Naive thymus-derived CD4-positive, alpha-beta T cell (primary cell): ENCODE results near the gene TYW1. TPM values are rescaled to one million over a fixed set of nuclear protein-coding genes. Genes with fewer than 3 reads are reported as not detected.
"Not testable (repeated sequence)": the region's sequence is repeated elsewhere in the genome, so short reads cannot be mapped to it uniquely, and the experiment has no call there.

Experiments used
- ATAC-seq: fragments of 150-1000 bp; cut with Tn5 transposase; 2 replicates; pipeline ENCODE4 v1.10.0; 2021; ENCODE audit warnings: mild to moderate bottlenecking, moderate library complexity
- CTCF ChIA-PET: fragments of 350-600 bp; sonication (Branson Sonifier 250); formaldehyde crosslinking; loops from one replicate; lab custom pipeline; 2021; ENCODE audit warnings: antibody characterized with exemption; lab: Charles Lee
- POLR2A ChIA-PET: fragments of 350-600 bp; sonication (Branson Sonifier 250); formaldehyde crosslinking; loops from one replicate; lab custom pipeline; 2021; ENCODE audit warnings: antibody characterized with exemption, inconsistent platforms; lab: Charles Lee
- DNase-seq, 9 donors: peaks; one replicate each; pipeline versions ENCODE4 v3.0.0 to v3.0.0-alpha.2; 2020 to 2022; ENCODE audit warnings: mixed read lengths in 1 of 9
- H3K27ac ChIP-seq: one replicate; pipeline ENCODE4 v1.7.0; 2013; ENCODE audit warnings: mild to moderate bottlenecking, low read depth, low read length, moderate library complexity
- H3K27me3 ChIP-seq, 2 donors: one replicate each; pipeline ENCODE4 v1.7.0; 2013; ENCODE audit warnings: low read length in 2 of 2, mild to moderate bottlenecking in 2 of 2, moderate library complexity in 2 of 2; ENCODE audit not compliant: control insufficient read depth in 2 of 2, insufficient read depth in 2 of 2
- H3K36me3 ChIP-seq, 3 experiments: 1 replicate in 2 of 3; 2 replicates in 1 of 3; pipeline ENCODE4 v1.7.0; 2013; ENCODE audit warnings: low read length in 3 of 3, mild to moderate bottlenecking in 3 of 3, moderate library complexity in 1 of 3; ENCODE audit not compliant: insufficient read depth in 3 of 3, control insufficient read depth in 2 of 3
- H3K4me1 ChIP-seq, 2 donors: one replicate each; pipeline ENCODE4 v1.7.0; 2013; ENCODE audit warnings: low read length in 2 of 2, mild to moderate bottlenecking in 2 of 2, moderate library complexity in 1 of 2; ENCODE audit not compliant: control insufficient read depth in 2 of 2, insufficient read depth in 2 of 2
- H3K4me3 ChIP-seq: 2 replicates; pipeline ENCODE4 v1.7.0; 2013; ENCODE audit warnings: mild to moderate bottlenecking, low read length
- H3K9me3 ChIP-seq, 3 experiments: 1 replicate in 2 of 3; 2 replicates in 1 of 3; pipeline ENCODE4 v1.7.0; 2013; ENCODE audit warnings: low read length in 3 of 3; ENCODE audit not compliant: control insufficient read depth in 2 of 3
- H3K27ac Mint-ChIP-seq, 9 donors: one replicate each; pipeline ENCODE4 v1.8.0; 2020 to 2022; ENCODE audit warnings: mixed read lengths in 9 of 9, mild to moderate bottlenecking in 8 of 9, moderate library complexity in 5 of 9, inconsistent platforms in 2 of 9
- H3K27me3 Mint-ChIP-seq, 5 donors: one replicate each; pipeline ENCODE4 v1.8.0; 2021 to 2022; ENCODE audit warnings: mixed read lengths in 5 of 5, mild to moderate bottlenecking in 1 of 5
- H3K36me3 Mint-ChIP-seq, 5 donors: one replicate each; pipeline ENCODE4 v1.8.0; 2020 to 2022; ENCODE audit warnings: mixed read lengths in 5 of 5, mild to moderate bottlenecking in 3 of 5, inconsistent platforms in 1 of 5
- H3K4me1 Mint-ChIP-seq, 7 donors: one replicate each; pipeline ENCODE4 v1.8.0; 2020 to 2022; ENCODE audit warnings: mixed read lengths in 7 of 7, mild to moderate bottlenecking in 3 of 7, inconsistent platforms in 1 of 7
- H3K4me3 Mint-ChIP-seq, 10 donors: one replicate each; pipeline ENCODE4 v1.8.0; 2020 to 2022; ENCODE audit warnings: mild to moderate bottlenecking in 10 of 10, mixed read lengths in 10 of 10, moderate library complexity in 6 of 10, inconsistent platforms in 2 of 10
- H3K9me3 Mint-ChIP-seq, 11 donors: one replicate each; pipeline ENCODE4 v1.8.0; 2020 to 2022; ENCODE audit warnings: mixed read lengths in 11 of 11, mild to moderate bottlenecking in 4 of 11, inconsistent platforms in 1 of 11, moderate library complexity in 1 of 11
- intact Hi-C, 2 donors: fragments of 100-400 bp; cut with micrococcal nuclease; formaldehyde crosslinking; loops; one replicate each; pipeline ENCODE4 v1.15.1; 2023
- polyA plus RNA-seq, 2 donors: library from polyadenylated mRNA; unstranded; fragments of 300-500 nt; fragmentation: Illumina TruSeq; gene quantifications; one replicate each; pipeline ENCODE4 v1.2.3, GENCODE V29; 2021
- total RNA-seq, 6 experiments: library from RNA in 5 of 6; stranded (reverse) in 5 of 6; gene quantifications; 1 replicate in 5 of 6; 2 replicates in 1 of 6; pipeline ENCODE4 v1.2.3 and lab custom pipeline; 2021 to 2026

The TYW1 gene
- total and polyA plus RNA-seq, 7 experiments from 2014 or later, result 20.2 to 29.4 (median 25.0) TPM

DNA sequence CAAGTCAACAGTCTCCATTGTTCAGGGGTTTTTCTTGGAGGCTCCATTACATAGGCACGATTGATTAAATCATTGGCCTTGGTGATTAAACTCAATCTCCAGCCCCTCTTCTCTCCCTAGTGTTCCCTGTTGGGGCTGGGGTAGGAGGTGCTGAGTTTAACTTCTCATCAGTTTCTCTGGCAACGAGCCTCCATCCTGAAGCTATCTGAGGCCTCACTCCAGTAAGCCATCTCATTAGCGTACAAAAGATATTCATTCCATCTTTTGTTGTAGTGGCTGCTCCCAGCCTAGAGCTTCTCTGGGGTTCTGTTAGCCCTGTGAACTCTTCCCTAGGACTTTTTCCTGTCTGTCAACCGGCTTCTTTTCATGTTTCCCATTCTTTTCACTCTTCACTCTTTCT, 11.6 kb downstream of the TYW1 start:
- Histone ChIP-seq H3K4me3 (no peak overlapping the region), H3K36me3 (peaks cover 0 to 49% (median 3%) of the 10 kb centered on the region in 3 experiments), H3K27me3 (no peaks in the 10 kb centered on the region), H3K9me3 (no peaks in the 10 kb centered on the region), H3K4me1 (no peaks in the 10 kb centered on the region), H3K27ac (no peak overlapping the region)
- ATAC-seq (no peak), DNase-seq (no peak)
- CTCF ChIA-PET, result interaction anchor here (1.6 kb wide), 1 partner anchor 8 kb away, joined by 3 read pairs; no protein-coding TSS in a partner anchor
- H3K36me3 Mint-ChIP-seq, result peaks cover 4 to 44% (median 16%) of the 10 kb centered on the region in 5 donors
- intact Hi-C loops, result no loop called here
- H3K27me3 Mint-ChIP-seq, result no peaks in the 10 kb centered on the region
- H3K27ac Mint-ChIP-seq, result no peak overlapping the region
- POLR2A ChIA-PET, result no interaction called here
- H3K9me3 Mint-ChIP-seq, result no peaks in the 10 kb centered on the region
- H3K4me3 Mint-ChIP-seq, result no peak overlapping the region
- H3K4me1 Mint-ChIP-seq, result peaks cover 0 to 14% (median 5%) of the 10 kb centered on the region in 7 donors

DNA sequence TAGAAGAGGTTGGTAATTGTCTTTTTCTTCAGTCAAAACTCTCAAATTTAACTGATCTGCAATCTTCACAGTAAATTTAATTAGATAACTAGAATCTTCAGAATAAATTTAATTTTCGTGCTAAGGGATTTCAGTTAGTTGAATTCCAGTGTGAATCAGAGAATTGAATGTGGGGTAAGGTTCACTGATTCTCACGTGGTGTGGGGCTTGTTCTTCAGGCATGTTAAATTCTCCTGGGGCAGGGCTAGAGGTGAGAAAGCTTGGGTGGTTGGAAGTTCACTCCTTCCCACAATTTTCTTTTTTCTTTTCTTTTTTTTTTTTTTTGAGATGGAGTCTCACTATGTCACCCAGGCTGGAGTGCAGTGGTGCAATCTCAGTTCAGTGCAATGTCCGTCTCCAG, 13.0 kb downstream of the TYW1 start:
- CTCF ChIA-PET, H3K4me3 Mint-ChIP-seq, H3K27me3 Mint-ChIP-seq, H3K27me3 ChIP-seq, DNase-seq, H3K4me1 ChIP-seq, H3K27ac ChIP-seq, ATAC-seq, intact Hi-C loops, H3K4me3 ChIP-seq, H3K9me3 Mint-ChIP-seq, POLR2A ChIA-PET, H3K9me3 ChIP-seq: not testable (repeated sequence)
- Mint-ChIP-seq H3K27ac (peak overlapping the region in 1 of 9 donors; percentile 36), H3K4me1 (peaks cover 0 to 12% (median 5%) of the 10 kb centered on the region in 7 donors), H3K36me3 (peaks cover 4 to 47% (median 17%) of the 10 kb centered on the region in 5 donors)
- peaks cover 0 to 57% (median 3%) of the 10 kb centered on the region in 3 experiments for H3K36me3 ChIP-seq

DNA sequence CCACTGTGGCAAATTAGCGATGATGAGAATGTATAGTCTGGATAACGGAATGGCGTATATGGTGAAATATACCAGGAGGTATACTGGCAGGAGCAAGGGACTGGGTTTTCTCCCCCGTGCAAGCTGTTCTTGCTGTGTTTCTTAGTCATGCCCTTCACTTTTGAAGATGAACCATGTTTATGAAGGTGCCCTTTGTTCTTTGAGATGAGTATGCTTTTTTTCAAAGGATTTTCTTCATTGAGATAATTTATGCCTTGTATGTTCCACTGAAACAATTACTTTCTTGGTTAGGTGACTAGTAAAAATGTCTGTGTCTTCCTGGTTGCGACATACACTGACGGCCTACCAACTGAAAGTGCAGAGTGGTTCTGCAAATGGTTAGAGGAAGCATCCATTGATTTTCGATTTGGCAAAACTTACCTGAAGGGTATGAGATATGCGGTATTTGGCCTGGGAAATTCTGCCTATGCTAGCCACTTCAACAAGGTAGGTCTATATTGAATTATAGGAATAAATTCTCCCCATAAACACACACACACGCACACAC, 17.5 kb downstream of the TYW1 start:
- ATAC-seq, H3K4me3 ChIP-seq, H3K9me3 Mint-ChIP-seq, H3K4me1 Mint-ChIP-seq, H3K27ac Mint-ChIP-seq, H3K4me1 ChIP-seq, intact Hi-C loops, H3K27ac ChIP-seq, POLR2A ChIA-PET, H3K9me3 ChIP-seq, H3K27me3 Mint-ChIP-seq, DNase-seq, H3K4me3 Mint-ChIP-seq, CTCF ChIA-PET, H3K27me3 ChIP-seq: not testable (repeated sequence)
- peaks cover 6 to 41% (median 11%) of the 10 kb centered on the region in 5 donors for H3K36me3 Mint-ChIP-seq
- H3K36me3 ChIP-seq, result peaks cover 0 to 59% (median 3%) of the 10 kb centered on the region in 3 experiments

DNA sequence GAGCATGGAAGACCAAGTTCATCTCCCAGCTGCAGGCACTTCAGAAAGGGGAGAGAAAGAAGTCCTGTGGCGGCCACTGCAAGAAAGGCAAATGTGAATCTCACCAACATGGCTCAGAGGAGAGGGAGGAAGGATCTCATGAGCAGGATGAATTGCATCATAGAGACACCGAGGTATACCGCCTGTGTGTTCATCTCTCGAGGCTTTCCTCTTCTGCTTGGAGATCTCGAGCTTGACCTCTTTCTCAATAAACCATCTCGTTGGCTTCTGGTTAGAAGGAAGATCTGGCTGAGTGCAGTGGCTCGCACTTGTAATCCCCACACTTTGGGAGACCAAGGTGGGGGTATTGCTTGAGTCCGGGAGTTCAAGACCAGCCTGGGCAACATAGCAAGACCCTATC, 21.3 kb downstream of the TYW1 start:
- CTCF ChIA-PET, ATAC-seq, POLR2A ChIA-PET, H3K27me3 ChIP-seq, H3K9me3 Mint-ChIP-seq, H3K27ac ChIP-seq, H3K4me1 ChIP-seq, DNase-seq, H3K9me3 ChIP-seq, intact Hi-C loops, H3K4me3 Mint-ChIP-seq, H3K27me3 Mint-ChIP-seq, H3K4me3 ChIP-seq: not testable (repeated sequence)
- H3K36me3 ChIP-seq, result peaks cover 0 to 73% (median 0%) of the 10 kb centered on the region in 3 experiments
- H3K4me1 Mint-ChIP-seq, result peaks cover 0 to 10% (median 4%) of the 10 kb centered on the region in 7 donors
- H3K36me3 Mint-ChIP-seq, result peaks cover 17 to 62% (median 28%) of the 10 kb centered on the region in 5 donors
- peak overlapping the region in 2 of 9 donors; percentile 59 to 70 for H3K27ac Mint-ChIP-seq

DNA sequence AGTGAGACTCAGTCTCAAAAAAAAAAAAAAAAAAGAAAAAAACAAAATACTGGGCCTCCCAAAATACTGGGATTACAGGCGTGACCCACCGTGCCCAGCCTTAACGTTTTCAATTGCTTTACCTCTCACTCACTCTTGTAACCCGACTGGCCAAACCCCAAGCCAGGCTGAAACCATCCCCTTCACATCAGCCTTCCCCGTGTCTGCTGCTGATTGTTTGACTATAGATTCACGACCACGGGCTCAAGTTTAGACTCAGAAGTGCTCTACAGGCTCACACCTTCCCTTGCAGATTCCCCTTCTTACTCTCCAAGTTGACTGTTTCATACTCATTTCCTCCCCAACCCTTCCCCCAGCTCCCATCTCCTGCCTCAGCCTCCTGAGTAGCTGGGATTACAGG, 22.3 kb downstream of the TYW1 start:
- Mint-ChIP-seq H3K36me3 (peaks cover 17 to 60% (median 28%) of the 10 kb centered on the region in 5 donors), H3K4me1 (peaks cover 0 to 10% (median 4%) of the 10 kb centered on the region in 7 donors), H3K9me3 (no peaks in the 10 kb centered on the region), H3K27ac (peak overlapping the region in 2 of 9 donors; percentile 18 to 70), H3K27me3 (no peaks in the 10 kb centered on the region), H3K4me3 (no peak overlapping the region)
- intact Hi-C loops, result no loop called here
- ATAC-seq (no peak), DNase-seq (no peak)
- no peaks in the 10 kb centered on the region for H3K4me1 ChIP-seq
- H3K27me3 ChIP-seq, result no peaks in the 10 kb centered on the region
- no peak overlapping the region for H3K4me3 ChIP-seq
- peaks cover 0 to 78% (median 0%) of the 10 kb centered on the region in 3 experiments for H3K36me3 ChIP-seq
- no peak overlapping the region for H3K27ac ChIP-seq
- no peaks in the 10 kb centered on the region for H3K9me3 ChIP-seq
- CTCF ChIA-PET, result no interaction called here
- POLR2A ChIA-PET, result no interaction called here

DNA sequence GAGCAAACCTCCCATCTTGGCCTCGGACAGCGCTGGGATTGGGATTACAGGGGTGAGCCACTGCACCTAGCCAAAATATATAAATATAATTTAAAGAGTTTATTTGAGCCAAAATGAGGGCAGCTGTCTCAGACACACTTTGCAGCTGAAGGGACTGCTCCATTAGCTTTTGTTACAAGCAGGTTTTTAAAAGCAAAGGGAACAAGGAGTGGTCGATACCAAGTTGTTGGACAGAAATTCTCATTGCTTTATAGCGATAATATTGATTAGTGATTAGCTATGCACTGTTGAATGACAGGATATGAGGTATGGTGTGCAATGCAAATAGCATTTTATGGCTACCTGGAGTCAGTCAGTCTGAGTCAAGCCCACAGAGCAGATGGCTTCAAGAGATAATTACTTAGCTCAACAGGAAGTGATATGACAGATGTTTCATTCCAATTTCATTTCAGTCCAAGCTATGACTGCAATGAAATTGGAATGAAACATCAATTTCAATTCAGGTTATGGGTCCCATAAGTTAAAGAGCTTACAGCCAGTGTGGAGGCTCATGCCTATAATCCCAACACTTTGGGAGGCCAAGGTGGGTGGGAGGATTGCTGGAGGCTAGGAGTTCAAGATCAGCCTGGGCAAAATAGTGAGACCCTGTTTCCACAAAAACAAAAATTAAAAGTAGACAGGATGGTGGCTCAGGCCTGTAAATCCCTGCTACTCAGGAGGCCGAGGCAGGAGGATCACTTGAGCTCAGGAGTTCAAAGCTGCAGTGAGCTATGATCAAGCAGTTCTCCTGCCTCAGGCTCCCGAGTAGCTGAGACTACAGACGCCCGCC, 23.1 kb downstream of the TYW1 start:
- ChIA-PET POLR2A (interaction anchor here (0.6 kb wide), 1 partner anchor 31 kb away, joined by 3 read pairs; no protein-coding TSS in a partner anchor), CTCF (no interaction called here)

More for the DNA sequence above, 23.1 kb downstream of the TYW1 start:
- Mint-ChIP-seq H3K27me3 (no peaks in the 10 kb centered on the region), H3K27ac (peak overlapping the region in 3 of 9 donors; percentile 10 to 31 (median 18)), H3K4me3 (no peak overlapping the region), H3K36me3 (peaks cover 17 to 56% (median 26%) of the 10 kb centered on the region in 5 donors), H3K4me1 (peaks cover 0 to 10% (median 4%) of the 10 kb centered on the region in 7 donors), H3K9me3 (no peaks in the 10 kb centered on the region)
- DNase-seq, result no peak
- H3K36me3 ChIP-seq, result peaks cover 0 to 74% (median 0%) of the 10 kb centered on the region in 3 experiments
- ATAC-seq, result no peak
- H3K9me3 ChIP-seq, result no peaks in the 10 kb centered on the region
- intact Hi-C loops, result no loop called here
- H3K27me3 ChIP-seq, result no peaks in the 10 kb centered on the region
- no peaks in the 10 kb centered on the region for H3K4me1 ChIP-seq
- no peak overlapping the region for H3K4me3 ChIP-seq
- no peak overlapping the region for H3K27ac ChIP-seq
